KMS-11 (cell line): Measurements from ENCODE around the gene TMEM17.

ENCODE experiments used
- H2AFZ ChIP-seq: fragments of 200-600 bp; sonication (generic); 2 replicates; pipeline ENCODE4 v1.6.1; 2016; ENCODE audit warnings: antibody characterized with exemption, mixed run types, low read depth
- H3K27ac ChIP-seq: fragments of 200-600 bp; sonication (generic); 2 replicates; pipeline ENCODE4 v1.6.1; 2016; ENCODE audit warnings: mild to moderate bottlenecking, mixed run types
- H3K27me3 ChIP-seq: fragments of 200-600 bp; sonication (generic); 2 replicates; pipeline ENCODE4 v1.6.1; 2017; ENCODE audit warnings: mild to moderate bottlenecking, low read depth, mixed run types, moderate library complexity; ENCODE audit not compliant: insufficient read depth
- H3K36me3 ChIP-seq: fragments of 200-600 bp; sonication (generic); 2 replicates; pipeline ENCODE4 v1.6.1; 2017; ENCODE audit warnings: mild to moderate bottlenecking, mixed run types; ENCODE audit not compliant: insufficient read depth
- H3K4me1 ChIP-seq: fragments of 200-600 bp; sonication (generic); 2 replicates; pipeline ENCODE4 v1.6.1; 2016; ENCODE audit warnings: mild to moderate bottlenecking, low read depth, mixed run types; ENCODE audit not compliant: poor library complexity, severe bottlenecking
- H3K4me2 ChIP-seq: fragments of 200-600 bp; sonication (generic); 2 replicates; pipeline ENCODE4 v1.7.0; 2016; ENCODE audit warnings: mild to moderate bottlenecking, mixed run types
- H3K4me3 ChIP-seq: fragments of 200-600 bp; sonication (generic); IDR thresholded peaks from 2 replicates; pipeline ENCODE4 v1.6.1; 2017; ENCODE audit warnings: low read depth, low read length, mixed read lengths; ENCODE audit not compliant: insufficient read depth
- H3K79me2 ChIP-seq: fragments of 200-600 bp; sonication (generic); 2 replicates; pipeline ENCODE4 v1.6.1; 2016; ENCODE audit warnings: low read depth, mixed run types; ENCODE audit not compliant: insufficient read depth
- H3K9ac ChIP-seq: fragments of 200-600 bp; sonication (generic); 2 replicates; pipeline ENCODE4 v1.6.1; 2016; ENCODE audit warnings: mild to moderate bottlenecking, mixed run types
- H4K20me1 ChIP-seq: fragments of 200-600 bp; sonication (generic); 2 replicates; pipeline ENCODE4 v1.6.1; 2016; ENCODE audit warnings: mild to moderate bottlenecking, mixed run types; ENCODE audit not compliant: insufficient read depth
- TF ChIP-seq, protein P1 (sequence below): fragments of 200-600 bp; sonication (generic); conservative IDR thresholded peaks from 2 replicates; pipeline ENCODE4 v1.6.1; 2017; ENCODE audit warnings: low read depth, mild to moderate bottlenecking, antibody characterized with exemption, low read length, moderate library complexity, mixed read lengths

Gene TMEM17

DNA sequence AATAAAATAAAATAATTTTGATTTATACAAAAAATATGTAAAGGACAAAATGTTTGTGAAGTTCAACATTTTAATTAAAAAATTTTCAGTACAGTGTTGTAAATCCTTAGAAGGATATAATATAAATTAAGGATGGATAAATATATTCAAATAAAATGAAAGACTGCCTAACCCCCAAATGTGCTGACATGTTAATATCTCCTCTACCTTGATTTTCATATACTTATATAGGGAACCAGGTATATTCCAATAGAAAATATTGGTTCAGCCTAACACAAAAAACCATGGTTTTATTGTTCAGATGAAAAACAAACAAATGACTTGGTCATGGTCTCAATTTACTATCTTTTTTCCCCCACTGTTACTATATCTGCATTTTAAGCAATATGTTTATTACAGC lies 7.3 kb downstream of the TMEM17 start:
- Histone ChIP-seq H3K36me3 (no peaks in the 10 kb centered on the region), H3K4me3 (no peak overlapping the region), H3K27me3 (no peaks in the 10 kb centered on the region), H3K4me1 (no peaks in the 10 kb centered on the region), H3K27ac (no peak overlapping the region), H3K79me2 (no peaks in the 10 kb centered on the region), H2AFZ (no peak overlapping the region), H3K4me2 (no peak overlapping the region), H4K20me1 (no peaks in the 10 kb centered on the region), H3K9ac (no peak overlapping the region)
- TF ChIP-seq, protein P1, sequence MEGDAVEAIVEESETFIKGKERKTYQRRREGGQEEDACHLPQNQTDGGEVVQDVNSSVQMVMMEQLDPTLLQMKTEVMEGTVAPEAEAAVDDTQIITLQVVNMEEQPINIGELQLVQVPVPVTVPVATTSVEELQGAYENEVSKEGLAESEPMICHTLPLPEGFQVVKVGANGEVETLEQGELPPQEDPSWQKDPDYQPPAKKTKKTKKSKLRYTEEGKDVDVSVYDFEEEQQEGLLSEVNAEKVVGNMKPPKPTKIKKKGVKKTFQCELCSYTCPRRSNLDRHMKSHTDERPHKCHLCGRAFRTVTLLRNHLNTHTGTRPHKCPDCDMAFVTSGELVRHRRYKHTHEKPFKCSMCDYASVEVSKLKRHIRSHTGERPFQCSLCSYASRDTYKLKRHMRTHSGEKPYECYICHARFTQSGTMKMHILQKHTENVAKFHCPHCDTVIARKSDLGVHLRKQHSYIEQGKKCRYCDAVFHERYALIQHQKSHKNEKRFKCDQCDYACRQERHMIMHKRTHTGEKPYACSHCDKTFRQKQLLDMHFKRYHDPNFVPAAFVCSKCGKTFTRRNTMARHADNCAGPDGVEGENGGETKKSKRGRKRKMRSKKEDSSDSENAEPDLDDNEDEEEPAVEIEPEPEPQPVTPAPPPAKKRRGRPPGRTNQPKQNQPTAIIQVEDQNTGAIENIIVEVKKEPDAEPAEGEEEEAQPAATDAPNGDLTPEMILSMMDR = no peak

DNA sequence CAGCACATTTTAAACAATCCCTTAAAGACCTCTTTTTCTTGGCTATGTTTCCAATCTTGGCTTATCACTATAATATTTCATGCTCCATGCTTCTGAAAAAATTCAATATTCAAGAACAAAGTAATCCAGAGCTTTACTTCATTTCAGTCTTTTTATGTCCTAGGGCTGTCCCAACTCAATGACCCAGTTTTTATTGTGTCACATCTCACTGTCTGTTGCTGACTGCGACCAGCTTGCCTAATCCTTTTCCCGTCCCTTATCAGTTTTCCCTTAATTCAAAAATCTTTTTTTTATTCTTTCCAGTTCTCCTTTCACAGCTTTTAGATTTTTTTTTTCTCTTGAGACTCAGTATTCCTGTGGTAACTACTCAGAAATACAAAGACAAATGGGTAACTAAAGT lies 10.2 kb downstream of the TMEM17 start:
- TF ChIP-seq, protein P1 = no peak
- Histone ChIP-seq H3K79me2 (no peaks in the 10 kb centered on the region), H3K36me3 (no peaks in the 10 kb centered on the region), H3K27ac (no peak overlapping the region), H4K20me1 (no peaks in the 10 kb centered on the region), H3K4me1 (no peaks in the 10 kb centered on the region), H2AFZ (no peak overlapping the region), H3K9ac (no peak overlapping the region), H3K4me3 (no peak overlapping the region), H3K4me2 (no peak overlapping the region), H3K27me3 (no peaks in the 10 kb centered on the region)

DNA sequence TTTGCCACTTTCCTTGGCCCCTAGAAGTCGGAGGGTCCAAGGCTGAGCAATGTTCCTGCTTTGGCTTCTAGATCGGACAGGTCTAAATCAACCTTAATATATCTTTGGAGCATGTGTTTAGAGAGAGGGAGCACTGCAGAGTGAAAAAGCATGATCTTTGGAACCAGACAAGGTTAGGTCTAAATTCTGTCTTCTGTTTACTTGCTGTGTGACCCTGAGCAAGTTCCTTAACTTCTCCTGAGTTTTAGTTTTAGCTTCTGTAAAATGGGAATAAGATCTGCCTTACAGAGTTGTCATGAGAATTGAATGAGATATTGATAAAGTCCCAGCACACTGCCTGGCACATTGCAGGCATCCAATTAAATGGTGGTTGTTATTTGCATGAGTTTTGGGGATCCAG lies 13.9 kb downstream of the TMEM17 start:
- H3K27me3 ChIP-seq = no peaks in the 10 kb centered on the region
- no peak overlapping the region for H3K27ac ChIP-seq
- no peak overlapping the region for H3K9ac ChIP-seq
- H3K79me2 ChIP-seq = no peaks in the 10 kb centered on the region
- no peaks in the 10 kb centered on the region for H4K20me1 ChIP-seq
- no peak overlapping the region for H2AFZ ChIP-seq
- H3K4me3 ChIP-seq = no peak overlapping the region
- no peaks in the 10 kb centered on the region for H3K4me1 ChIP-seq
- H3K4me2 ChIP-seq = no peak overlapping the region
- H3K36me3 ChIP-seq = no peaks in the 10 kb centered on the region
- TF ChIP-seq, protein P1 = no peak

DNA sequence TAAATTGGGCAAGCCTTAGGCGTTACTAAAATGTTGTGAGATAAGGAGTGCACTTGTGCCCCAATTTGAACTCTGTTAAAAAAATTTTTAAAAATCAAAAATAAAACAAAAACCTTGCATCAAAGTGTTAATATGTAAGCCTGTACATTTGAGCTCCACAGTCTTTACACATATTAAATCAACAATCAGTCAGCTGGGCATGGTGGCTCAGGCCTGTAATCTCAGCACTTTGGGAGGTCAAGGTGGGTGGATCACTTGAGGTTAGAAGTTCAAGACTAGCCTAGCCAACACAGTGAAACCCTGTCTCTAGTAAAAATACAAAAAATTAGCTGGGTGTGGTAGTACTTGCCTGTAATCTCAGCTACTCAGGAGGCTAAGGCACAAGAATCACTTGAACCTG lies 16.3 kb downstream of the TMEM17 start:
- H3K4me1 ChIP-seq = no peaks in the 10 kb centered on the region
- H3K27ac ChIP-seq = no peak overlapping the region
- no peak overlapping the region for H3K9ac ChIP-seq
- no peaks in the 10 kb centered on the region for H3K36me3 ChIP-seq
- H3K27me3 ChIP-seq = no peaks in the 10 kb centered on the region
- no peaks in the 10 kb centered on the region for H3K79me2 ChIP-seq
- TF ChIP-seq, protein P1 = no peak
- no peak overlapping the region for H3K4me3 ChIP-seq
- H3K4me2 ChIP-seq = no peak overlapping the region
- no peak overlapping the region for H2AFZ ChIP-seq
- H4K20me1 ChIP-seq = no peaks in the 10 kb centered on the region

DNA sequence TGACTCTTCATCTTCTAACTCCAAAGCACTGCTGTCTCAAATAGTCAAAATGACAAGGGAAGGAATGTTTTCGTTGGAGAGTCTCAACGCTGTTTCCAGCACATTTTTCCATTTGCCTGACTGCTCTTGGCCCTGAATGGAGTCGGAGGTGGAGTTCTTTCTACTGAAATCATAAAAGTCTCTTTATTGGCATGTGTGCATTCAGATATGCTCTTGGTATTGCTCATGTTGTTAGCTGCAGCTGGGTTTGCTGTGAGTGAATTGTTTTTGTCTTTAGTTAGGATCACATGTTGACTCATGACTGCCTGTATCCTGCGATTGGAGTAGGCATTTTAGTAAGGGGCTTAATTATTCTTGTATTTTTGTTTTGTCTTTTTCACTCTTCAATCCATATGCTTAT lies 16.8 kb downstream of the TMEM17 start:
- Histone ChIP-seq H3K27me3 (no peaks in the 10 kb centered on the region), H3K4me3 (no peak overlapping the region), H2AFZ (no peak overlapping the region), H4K20me1 (no peaks in the 10 kb centered on the region), H3K4me2 (no peak overlapping the region), H3K27ac (no peak overlapping the region), H3K9ac (no peak overlapping the region), H3K79me2 (no peaks in the 10 kb centered on the region), H3K4me1 (no peaks in the 10 kb centered on the region), H3K36me3 (no peaks in the 10 kb centered on the region)
- TF ChIP-seq, protein P1 = no peak
